Right ventricle myocardium superior (tissue), 1 donor: ENCODE results near the gene NEK2. TPM values are rescaled to one million over a fixed set of nuclear protein-coding genes. Genes with fewer than 3 reads are reported as not detected.
"Not testable (repeated sequence)": the region's sequence is repeated elsewhere in the genome, so short reads cannot be mapped to it uniquely, and the experiment has no call there.

Experiments
- ATAC-seq: fragments of 200-7000 bp; cut with Tn5 transposase; one replicate; pipeline ENCODE4 v1.9.1; 2020; ENCODE audit warnings: mild to moderate bottlenecking; ENCODE audit not compliant: poor library complexity
- DNase-seq: peaks from one replicate; pipeline ENCODE4 v3.0.0-alpha.2; 2020
- intact Hi-C: fragments of 100-400 bp; cut with DNase I; formaldehyde crosslinking; loops from one replicate; pipeline ENCODE4 v1.11.2; 2022
- total RNA-seq: library from RNA; stranded (reverse); fragmentation: NEBNext Ultra II Directional; extraction: Animal tissue kit (Norgen Biotek cat#: 25700); gene quantifications from one replicate; pipeline ENCODE4 v1.2.1, GENCODE V29; 2021
- donor health status: DM: no; HTN: yes; CAD: no; lungs with severe emphysema.

NEK2 gene
- total RNA-seq, 1 donor from 2014 or later: not detected

DNA sequence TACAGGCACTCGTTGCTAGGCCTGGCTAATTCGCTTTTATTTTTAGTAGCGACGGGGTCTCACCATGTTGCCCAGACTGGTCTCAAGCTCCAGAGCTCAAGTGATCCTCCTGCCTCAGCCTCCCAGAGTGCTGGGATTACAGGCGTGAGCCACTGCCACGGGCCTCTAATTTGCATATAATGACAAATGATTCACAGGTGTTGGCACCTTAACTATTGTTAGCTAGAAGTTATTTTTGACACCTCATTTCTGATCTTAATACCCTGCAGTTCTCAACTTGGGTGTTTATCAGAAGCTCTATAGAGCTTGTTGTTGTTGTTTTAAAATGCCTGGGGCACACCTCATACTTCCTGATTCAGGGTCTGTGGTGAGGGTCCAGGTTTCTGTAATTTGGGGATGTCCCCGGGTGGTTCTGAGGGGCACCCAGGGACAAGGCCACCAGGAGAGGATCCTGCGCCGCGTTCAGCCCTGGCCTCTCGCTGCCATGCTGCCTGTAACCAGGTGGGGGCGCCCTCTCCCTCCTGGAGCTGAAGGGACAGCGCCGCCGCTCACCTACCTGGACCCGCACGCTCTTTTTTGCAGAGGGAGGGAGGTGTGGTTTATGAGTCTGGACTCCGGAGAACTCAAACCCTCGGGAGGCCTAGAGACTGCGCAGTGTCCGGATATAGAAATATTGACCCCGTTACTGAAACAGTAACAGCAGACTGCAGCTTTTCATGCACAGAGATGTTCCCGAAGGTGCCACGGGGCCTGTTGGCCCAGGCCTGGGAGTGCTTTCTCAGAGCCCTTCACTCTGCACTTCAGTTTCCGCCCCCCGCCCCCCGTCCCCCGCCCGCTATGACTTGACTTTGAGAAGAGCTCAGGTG lies 23.0 kb upstream of the NEK2 start:
- intact Hi-C loops: loop anchor here (2.0 to 10.0 kb wide), 2 partner anchors 132 to 246 kb away; partner anchors contain the start of gene LPGAT1
- ATAC-seq: peak; percentile 97
- DNase-seq: peak; percentile 89

DNA sequence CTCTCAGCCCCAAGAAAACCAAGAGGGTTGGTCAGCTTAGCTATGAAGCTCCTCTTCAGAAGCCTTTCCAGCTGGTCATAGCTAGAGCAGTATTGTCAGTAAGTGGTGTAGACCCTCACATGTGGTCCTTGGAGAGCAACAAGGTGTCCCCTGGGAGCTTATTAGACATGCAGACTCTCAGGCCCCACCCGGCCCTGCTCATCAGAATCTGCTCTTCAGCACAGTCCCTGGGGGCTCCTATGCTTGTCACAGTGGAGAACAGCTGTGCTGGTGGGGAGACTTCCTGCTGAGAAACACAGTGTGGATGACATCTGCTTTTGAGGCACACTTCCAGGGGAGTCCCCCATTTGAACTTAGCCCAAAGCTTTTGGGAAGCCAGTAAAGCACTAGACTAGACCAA lies 21.9 kb upstream of the NEK2 start:
- intact Hi-C loops: loop anchor here (10.0 kb wide), 1 partner anchor 247 kb away; no protein-coding TSS in a partner anchor
- DNase-seq (no peak), ATAC-seq (no peak)

DNA sequence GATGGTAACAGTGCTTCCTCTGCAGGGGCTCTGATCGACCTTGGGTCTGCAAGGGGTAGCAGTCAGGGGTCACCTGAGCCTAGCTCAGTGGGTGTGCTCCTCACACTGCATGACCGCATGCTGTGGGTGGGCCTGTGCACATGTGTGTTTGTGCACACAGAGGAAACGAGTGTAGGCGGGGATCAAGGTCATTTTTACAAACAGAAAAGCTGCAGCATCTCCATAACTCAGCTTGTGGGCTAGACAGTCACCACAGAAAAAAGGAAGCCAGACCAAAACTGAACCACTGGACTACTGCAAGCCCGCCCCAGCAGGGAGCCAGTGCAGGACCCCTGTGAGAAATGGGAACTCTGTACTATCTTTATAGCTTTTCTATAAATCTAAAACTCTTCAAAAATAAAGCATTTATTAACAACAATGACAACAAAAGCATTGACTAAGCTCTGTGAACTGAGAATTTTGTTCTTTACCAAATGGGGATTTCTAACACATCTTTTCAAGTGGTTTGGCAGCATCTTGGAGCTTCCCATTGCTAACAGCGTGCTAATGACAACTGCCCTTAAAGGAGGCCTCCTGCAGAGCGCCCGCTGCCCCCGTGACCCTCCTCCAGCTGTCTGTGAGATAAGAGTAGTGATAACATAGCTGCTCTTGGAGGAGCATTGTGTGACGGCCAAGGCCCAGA lies 19.9 kb upstream of the NEK2 start:
- ATAC-seq (no peak), DNase-seq (no peak)
- intact Hi-C loops: loop anchor here (10.0 kb wide), 1 partner anchor 250 kb away; no protein-coding TSS in a partner anchor

DNA sequence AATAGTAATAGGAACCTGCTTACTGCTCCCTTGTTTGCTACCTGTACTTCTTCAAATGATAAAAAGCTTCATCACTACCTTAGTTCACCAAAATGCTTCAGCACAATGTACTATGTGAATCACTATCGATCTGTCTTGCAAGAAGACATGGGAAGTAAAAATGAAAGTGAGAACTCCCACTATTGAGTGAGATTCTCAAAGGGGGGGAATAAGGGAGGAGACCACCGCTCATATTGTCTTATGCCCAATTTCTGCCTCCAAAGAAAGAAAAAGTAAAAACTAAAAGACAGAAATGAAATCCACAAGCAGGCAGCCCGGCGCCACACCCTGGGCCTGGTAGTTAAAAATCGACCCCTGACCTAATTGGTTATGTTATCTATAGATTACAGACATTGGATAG lies 18.5 kb upstream of the NEK2 start:
- not testable (repeated sequence) for ATAC-seq, DNase-seq
- intact Hi-C loops: loop anchor here (10.0 kb wide), 1 partner anchor 251 kb away; no protein-coding TSS in a partner anchor

DNA sequence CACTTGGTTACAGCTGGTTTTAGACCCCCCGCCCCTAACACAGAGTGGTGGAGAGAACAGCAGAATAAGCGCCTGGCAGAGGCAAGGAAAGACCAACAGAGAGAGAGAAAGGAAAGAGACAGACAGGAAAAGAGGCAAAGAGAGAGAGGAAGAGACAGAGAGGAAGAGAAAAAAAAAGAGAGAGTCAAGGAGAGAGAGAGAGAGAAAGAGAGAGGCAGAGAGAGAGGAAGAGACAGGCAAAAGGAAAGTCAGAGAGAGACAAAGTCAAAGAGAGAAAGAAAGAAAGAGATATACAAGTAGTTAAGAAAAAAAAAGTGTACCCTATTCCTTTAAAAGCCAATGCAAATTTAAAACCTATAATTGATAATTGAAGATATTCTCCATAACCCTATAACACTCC lies 13.0 kb upstream of the NEK2 start:
- intact Hi-C loops: no loop called here
- ATAC-seq: no peak
- DNase-seq: no peak

DNA sequence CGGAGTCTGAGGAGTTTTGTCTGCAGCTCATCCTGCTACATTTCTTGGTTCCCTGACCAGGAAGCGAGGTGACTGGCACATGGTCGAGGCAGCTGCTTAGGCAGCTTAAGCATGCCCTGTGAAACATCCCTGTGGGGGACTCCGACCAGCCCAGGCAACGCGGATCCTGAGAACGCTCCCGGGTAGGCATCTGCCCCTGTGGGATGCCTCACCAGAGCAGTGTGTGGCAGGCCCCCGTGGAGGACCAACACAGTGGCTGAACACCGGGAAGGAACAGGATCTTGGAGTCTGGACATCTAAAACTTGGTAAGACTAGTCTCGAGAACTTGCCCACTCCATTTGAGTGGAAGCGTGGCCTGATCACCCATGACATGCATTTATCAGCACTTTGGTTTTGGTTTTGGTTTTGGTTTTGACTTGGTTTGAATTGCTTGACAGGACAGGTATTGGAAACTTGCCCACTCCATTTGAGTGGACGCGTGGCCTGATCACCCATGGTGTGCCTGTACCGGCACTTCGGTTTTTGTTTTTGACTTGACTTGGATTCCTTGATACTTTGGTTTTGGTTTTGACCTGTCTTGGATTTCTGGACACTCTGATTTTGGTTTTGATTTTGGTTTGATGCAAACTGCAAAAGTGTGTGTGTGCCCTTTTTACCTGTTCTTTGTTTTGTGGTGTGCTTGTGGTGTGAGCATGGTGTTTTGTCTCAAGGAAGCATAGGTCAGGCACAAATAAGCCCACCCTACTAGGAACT lies 12.2 kb upstream of the NEK2 start:
- DNase-seq (no peak), ATAC-seq (no peak)
- intact Hi-C loops: no loop called here

DNA sequence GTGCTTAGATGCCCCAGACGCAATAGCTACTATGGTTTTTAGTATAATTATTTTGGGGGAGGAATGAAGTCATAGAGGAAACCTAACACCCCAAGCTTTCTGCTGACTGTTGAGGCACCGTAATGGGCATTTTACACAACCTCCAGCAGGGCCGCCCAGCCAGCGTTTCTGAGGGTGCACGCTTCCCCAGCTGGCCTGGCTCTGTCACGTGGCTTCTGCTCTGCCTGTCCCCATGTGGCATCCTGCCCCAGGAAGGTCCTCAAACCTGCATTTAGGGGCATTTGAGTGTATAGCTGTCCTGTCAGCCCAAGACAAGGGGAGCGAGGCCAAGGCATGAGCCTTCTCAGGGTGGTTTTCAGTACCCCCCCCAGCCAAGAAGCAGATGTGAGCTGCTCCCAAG lies 10.4 kb upstream of the NEK2 start:
- no peak for DNase-seq
- no peak for ATAC-seq
- intact Hi-C loops: no loop called here

DNA sequence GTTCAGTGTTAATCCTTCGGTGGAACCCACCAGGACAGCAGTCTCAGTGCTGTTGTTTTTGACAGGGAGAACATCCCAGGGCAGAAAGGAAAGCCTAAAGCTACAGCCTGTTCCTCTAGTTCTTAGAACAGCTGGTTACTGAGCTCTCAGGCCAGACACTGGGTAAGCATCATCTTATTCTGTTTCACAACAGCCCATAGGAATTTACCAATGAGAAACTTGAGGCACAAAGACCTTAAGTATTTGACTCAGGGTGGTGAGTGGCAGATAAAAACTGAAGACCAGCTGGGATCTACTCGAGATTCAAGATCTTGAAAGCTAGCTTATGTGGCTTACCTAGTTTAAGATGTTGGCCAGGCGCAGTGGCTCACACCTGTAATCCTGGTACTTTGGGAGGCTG lies 9.4 kb upstream of the NEK2 start:
- intact Hi-C loops: no loop called here
- DNase-seq: no peak
- ATAC-seq: no peak

DNA sequence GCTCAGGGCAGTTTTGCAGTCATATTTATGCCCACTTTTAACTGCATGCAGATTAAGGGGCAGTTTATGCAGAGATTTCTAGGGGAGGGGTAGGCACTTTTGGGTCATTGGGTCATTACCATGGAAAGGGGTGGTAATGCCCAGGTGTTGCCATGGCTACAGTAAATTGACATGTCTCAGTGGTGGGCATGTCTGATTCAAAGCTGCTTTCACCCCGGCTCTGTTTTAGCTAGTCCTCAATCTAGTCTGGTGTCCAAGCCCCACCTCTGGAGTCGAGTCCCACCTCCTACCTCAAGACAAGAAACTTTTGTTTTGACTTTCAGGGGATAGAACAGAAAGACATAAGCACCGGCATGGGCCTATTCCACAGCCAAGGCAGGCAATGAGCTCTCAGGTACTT lies 8.9 kb upstream of the NEK2 start:
- ATAC-seq (no peak), DNase-seq (no peak)
- intact Hi-C loops: no loop called here

DNA sequence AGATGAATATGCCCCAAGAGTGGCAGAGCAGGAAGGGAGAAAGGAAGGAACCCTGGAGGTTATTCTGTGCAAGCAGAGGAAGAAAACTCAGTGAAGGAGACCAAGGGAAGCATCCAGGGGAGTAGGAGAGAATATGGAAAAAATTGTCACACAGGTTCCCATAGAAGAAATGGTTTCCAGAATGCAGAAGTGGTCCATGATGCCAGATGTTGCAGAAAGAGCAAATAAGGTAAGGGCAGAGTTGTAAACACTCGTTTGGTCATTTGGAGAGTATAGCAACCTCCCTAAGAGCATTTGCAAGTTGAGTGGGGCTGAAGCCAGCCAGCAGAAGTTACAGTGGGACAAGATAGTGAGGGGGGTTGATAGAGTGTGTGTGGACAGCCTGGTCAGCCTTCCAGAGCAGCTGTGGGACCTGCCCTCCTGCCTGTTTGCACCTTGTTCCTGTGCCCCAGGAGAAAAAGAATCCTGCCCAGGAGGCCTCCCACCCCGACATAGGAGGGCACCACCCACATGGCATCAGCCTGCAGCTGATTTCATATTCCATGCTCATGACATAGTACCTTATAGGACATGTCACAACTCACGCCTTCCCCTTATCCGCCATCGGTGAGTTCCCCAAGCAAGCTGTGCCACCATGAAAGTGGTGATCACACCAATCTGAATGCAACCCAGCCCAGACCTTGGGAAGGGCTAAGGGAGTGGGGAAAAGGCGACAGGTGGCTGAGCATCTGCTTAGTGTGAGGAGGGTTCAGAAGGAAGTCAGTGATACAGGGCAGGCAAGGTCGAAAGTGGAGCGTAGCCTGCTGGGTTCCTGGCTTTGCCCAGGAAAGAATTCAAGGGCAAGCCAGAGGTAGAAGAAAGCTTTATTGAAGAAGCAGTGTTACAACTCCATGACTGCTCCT lies 8.2 kb upstream of the NEK2 start:
- ATAC-seq (no peak), DNase-seq (no peak)
- intact Hi-C loops: no loop called here

DNA sequence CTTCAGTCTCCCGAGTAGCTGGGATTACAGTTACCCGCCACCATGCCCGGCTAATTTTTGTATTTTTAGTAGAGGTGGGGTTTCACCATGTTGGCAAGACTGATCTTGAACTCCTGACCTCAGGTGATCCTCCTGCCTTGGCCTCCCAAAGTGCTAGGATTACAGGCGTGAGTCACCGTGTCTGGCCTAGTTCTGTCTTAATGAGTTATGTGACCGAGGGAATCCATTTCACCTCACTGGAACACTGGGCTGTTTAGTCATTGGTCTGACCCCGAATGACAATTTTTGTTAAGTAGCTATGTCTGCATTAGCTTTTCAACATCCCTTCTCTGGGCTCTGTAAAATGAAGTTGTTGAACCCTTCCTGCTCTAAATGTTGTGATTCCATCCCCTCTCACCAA lies 6.8 kb upstream of the NEK2 start:
- intact Hi-C loops, DNase-seq, ATAC-seq: not testable (repeated sequence)

DNA sequence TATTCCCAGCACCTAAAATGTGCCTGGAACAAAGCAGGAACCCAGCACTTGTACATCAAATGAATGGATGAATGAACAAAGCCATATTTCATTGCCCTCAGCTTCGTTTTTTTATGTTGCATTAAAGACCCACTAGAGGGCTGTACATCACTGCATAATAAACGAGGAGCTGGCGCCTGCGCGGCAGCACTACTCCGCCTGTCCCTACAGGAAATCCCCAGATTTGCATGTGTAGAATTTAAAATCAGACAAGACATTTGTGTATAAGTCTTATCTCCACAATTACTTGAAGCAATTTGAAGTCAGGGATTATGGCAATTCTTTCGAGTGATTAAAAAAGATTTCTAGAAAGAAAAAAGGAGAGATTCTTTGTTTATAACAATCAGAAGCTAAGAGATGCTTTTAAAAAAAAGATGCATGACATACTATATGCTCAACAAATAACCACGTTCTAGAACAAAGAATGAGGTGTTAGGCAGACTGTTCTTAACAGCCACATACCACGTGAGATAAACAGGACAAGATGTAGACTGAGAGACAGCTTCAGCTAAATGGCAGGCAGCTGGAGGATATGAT lies 5.4 kb upstream of the NEK2 start:
- peak; percentile 74 for DNase-seq
- intact Hi-C loops: no loop called here
- ATAC-seq: peak; percentile 91

DNA sequence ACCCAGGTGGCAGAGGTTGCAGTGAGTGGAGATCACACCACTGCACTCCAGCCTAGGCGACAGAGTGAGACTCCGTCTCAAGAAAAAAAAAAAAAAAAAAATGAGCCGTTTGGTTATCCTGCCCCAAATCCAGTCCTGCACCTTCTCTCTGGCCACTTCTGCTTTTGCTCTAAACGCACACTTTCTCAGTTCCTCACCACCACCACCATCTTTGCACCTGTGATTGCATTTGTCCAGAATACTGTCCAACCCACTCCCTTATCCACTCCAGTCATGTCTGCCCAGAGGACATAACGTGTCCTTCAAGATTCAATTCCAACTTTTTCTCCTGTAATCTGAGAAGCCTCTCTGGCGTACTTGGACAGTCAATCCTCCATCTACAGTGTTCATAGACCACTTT lies 2.2 kb upstream of the NEK2 start:
- no peak for ATAC-seq
- DNase-seq: no peak
- intact Hi-C loops: no loop called here

DNA sequence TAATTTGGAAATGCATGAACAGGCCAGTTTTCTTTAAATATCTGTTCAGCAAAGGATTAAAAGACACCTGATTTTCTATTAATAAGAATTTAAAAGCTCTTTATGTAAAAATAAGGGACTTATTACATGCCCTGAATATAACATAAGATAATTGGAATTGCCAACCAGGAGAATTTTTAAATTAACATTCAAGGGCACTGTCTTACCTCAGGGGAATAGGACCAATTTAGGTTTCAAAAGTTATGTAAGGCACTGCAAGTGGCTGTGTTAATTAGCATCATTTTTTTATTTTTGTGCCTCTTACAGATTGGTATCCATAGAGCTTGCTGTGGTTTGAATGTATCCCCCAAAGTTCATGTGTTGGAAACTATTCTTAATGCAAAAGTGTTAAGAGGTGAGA lies 1.3 kb upstream of the NEK2 start:
- ATAC-seq (no peak), DNase-seq (no peak)
- intact Hi-C loops: no loop called here

DNA sequence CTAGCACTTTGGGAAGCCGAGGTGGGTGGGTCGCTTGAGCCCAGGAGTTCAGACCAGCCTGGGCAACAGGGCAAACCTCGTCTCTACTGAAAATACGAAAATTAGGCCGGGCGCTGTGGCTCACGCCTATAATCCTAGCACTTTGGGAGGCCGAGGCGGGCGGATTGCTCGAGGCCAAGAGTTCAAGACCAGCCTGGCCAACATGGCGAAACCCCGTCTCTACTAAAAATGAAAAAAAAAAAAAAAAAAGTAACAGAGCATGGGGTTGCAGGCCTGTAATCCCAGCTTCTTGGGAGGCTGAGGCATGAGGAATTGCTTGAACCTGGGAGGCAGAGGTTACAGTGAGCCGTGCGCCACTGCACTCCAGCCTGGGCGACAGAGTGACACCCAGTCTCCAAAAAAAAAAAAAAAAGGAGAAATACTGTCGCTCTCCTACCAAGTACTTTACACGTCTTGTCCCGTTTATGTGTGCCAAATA lies 724 bp upstream of the NEK2 start:
- intact Hi-C loops: no loop called here

DNA sequence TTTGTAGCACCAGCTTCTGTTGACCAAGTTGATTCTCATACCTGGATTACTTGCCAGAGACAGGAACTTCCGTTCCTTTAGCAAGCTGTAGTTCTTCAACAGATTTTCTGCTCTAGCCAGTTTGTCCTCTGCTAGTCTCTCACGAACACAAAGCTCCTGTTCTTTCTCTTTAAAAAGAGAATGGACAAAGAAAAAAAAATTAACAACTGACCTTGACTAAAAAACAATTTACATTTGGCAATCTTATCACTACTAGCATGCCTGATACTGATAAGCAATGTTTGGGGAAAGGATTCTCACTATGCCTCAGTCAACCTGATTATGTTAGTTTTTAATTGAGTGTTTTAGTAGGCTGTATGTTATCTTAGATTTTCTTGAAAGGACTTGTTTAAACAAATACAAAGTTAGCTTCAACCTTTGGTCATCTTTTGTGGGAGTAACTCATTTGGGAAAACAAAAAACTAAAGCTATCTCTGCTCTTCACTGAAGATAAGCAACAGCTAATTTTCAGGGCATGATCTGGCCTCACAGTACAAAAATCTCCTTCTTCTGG lies 8.3 kb downstream of the NEK2 start:
- intact Hi-C loops: no loop called here
- DNase-seq (no peak), ATAC-seq (no peak)

More for the DNA sequence above, 724 bp upstream of the NEK2 start:
- DNase-seq: no peak
- ATAC-seq: no peak

DNA sequence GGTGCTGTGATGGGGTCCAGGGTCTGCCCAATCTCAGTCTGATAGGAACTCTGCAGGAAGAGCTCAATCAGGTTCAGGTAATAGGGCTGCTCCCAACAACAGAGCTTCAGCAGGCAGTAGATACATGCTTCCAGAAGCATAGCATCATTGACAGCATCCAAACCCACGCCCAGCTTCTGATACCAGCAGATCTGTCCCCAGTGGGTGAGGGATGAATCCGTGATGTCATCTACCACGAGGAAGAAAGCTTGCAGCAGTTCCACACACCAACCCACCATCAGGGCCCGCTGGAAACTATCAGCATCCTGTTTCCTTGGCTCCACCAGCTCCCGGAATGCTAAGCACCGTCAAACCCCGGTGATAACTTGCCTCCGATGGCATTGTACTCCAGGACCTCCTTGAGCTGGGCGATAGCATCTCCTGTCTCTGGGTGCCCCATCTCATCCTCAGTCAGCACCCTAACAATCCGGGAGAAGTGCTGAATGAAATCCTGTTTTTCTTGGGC lies 14.7 kb downstream of the NEK2 start:
- intact Hi-C loops: no loop called here
- DNase-seq (no peak), ATAC-seq (no peak)
